ENCODE data around the gene TFCP2L1. TPM values are rescaled to one million over a fixed set of nuclear protein-coding genes. Genes with fewer than 3 reads are reported as not detected.
"Not testable (repeated sequence)": the region's sequence is repeated elsewhere in the genome, so short reads cannot be mapped to it uniquely, and the experiment has no call there.

TFCP2L1 gene
- total RNA-seq, 1 donor from 2014 or later = 0.27 TPM

- intact Hi-C loops (cut with DNase I) = no loop called here
- no peak for ATAC-seq
- DNase-seq (ENCODE audit: low spot score) = no peak
Measured at GRCh38 chr2:121279476-121280220, 5.4 kb downstream of the TFCP2L1 start.

DNA sequence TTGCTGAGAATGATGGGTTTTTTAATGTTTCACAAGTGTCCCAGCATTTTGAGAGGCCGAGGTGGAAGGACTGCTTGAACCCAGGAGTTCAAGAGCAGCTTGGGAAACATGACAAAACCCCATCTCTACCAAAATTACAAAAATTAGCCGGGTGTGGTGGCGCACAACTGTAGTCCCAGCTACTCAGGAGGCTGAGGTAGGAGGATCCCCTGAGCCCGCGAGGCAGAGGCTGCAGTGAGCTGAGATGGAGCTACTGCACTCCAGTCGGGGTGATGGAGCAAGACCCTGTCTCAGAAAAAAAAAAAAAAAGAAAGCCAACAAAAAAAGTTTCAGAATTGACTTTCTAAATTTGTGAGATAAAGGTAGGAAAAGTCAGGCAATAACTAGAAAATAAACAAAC, 8.7 kb downstream of the TFCP2L1 start:
- ATAC-seq = no peak
- DNase-seq (ENCODE audit: low spot score) = no peak
- intact Hi-C loops (cut with DNase I) = no loop called here

DNA sequence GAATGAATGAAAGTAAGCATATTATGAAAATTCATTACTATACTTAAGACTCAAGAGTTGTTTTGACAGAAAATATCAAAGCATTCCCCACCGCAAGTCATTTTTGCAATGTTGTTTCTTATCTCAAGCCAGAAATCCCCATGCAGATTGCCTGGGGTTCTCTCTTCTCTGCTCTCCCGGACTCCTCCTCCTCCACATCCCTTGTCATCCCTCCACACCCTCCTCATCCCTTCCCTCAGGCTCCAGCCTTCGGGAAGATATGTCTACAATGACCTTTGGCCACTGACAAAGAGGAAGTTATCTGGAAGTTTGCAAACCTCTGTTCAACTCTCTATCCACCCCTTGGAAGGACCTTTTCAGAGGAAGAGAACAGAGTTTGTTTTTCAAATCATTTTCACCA, 11.9 kb downstream of the TFCP2L1 start:
- intact Hi-C loops (cut with DNase I) = no loop called here
- no peak for ATAC-seq
- DNase-seq (ENCODE audit: low spot score) = no peak

- DNase-seq (ENCODE audit: low spot score) (no peak), ATAC-seq (no peak)
- intact Hi-C loops (cut with DNase I) = no loop called here
Measured at GRCh38 chr2:121272596-121272995, 12.4 kb downstream of the TFCP2L1 start.

DNA sequence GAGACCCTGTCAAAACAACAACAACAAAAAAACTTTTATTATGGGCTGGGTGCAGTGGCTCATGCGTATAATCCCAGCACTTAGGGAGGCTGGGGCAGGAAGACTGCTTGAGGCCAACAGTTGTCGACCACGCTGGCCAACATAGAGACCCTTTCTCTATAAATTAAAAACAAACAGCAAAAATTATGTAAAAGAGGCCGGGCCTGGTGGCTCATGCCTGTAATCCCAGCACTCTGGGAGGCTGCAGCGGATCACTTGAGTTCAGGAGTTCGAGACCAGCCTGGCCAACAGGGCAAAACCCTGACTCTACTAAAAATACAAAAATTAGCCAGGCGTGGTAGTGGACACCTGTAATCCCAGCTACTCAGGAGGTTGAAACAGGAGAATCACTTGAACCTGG, 15.6 kb downstream of the TFCP2L1 start:
- intact Hi-C loops (cut with DNase I); ATAC-seq: not testable (repeated sequence)
- DNase-seq (ENCODE audit: low spot score) = peak; percentile 23

GRCh38 chr2:121266543-121267106, 18.4 kb downstream of the TFCP2L1 start:
- intact Hi-C loops (cut with DNase I) = no loop called here
- no peak for DNase-seq (ENCODE audit: low spot score)
- ATAC-seq = no peak

DNA sequence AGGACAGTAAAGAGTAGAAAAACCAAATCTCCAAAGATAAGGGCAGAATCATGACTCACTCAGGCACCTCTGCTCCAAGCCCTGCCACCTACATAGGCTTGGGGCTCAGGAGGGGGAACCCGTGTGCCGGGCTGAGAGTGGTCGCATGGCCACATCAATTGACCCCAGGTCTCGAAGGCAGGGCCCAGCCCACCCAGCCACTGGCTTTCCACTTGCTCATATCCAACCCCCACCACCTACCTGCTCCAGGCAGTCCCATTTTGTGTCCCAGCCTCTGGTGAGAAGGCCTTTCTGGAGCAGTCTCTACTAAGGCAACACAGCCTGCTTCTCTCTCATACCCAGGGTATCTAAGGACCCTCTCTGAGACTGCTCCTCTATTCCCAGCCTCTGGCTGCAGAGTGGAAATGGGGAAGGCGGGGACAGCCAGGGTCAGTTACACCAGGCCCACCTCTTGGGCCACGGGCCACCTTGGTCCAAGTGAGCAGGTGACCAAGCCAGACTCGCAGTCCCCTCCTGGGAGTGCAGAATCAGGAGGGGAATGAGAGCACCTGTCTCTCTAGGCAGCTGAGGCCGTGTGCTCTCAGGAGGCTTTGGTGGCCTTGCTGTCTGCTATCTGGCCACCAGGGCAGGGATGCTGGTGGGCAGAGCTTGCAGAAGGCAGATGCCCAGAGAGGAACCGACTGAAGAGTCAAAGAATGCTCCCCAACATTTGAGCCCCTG, 20.8 kb downstream of the TFCP2L1 start:
- DNase-seq (ENCODE audit: low spot score) (peak; percentile 21), ATAC-seq (no peak)
- intact Hi-C loops (cut with DNase I) = no loop called here

- ATAC-seq (no peak), DNase-seq (ENCODE audit: low spot score) (peak; percentile 19)
- intact Hi-C loops (cut with DNase I) = no loop called here
Measured at GRCh38 chr2:121260370-121261154, 24.4 kb downstream of the TFCP2L1 start.

- peak; percentile 10 for DNase-seq (ENCODE audit: low spot score)
- ATAC-seq = no peak
- intact Hi-C loops (cut with DNase I) = no loop called here
Measured at GRCh38 chr2:121258051-121258450, 27.0 kb downstream of the TFCP2L1 start.

GRCh38 chr2:121257480-121257840, 27.5 kb downstream of the TFCP2L1 start:
- no peak for ATAC-seq
- intact Hi-C loops (cut with DNase I) = no loop called here
- peak; percentile 2 for DNase-seq (ENCODE audit: low spot score)

DNA sequence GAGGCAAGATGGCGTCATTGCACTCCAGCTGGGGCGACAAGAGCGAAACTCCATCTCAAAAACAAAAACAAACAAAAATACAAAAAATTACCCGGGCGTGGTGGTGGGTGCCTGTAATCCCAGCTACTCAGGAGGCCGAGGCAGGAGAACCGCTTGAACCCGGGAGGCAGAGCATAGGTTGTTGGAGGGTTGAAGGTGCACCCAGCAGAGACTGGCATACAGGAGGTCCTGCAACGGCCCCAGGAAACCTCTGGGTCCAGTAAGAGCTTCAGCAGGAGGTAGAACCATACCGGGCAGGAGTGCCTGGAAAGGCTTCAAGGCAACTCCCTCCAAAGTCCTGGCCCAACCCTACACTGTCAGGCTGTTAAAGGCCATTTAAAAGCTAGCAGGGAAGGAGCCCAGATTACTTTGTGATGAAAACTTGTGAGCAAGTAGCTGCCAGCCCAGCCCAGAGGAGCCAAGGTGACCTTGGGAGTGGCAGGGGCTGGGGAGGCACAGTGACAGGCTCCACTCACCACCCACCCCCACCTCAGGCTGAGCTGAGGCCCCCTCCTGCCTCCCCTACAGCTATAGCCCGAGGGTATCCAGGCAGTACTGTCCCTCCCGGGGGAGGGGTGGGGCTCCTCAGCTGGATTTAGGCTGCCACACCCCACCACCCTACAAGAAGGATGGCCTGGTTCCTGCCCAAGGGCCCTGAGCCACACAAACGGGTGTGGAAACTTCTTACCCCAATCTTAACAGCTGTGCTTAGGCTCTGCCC, 28.1 kb downstream of the TFCP2L1 start:
- intact Hi-C loops (cut with DNase I) = no loop called here
- peak; percentile 23 for DNase-seq (ENCODE audit: low spot score)
- no peak for ATAC-seq

DNA sequence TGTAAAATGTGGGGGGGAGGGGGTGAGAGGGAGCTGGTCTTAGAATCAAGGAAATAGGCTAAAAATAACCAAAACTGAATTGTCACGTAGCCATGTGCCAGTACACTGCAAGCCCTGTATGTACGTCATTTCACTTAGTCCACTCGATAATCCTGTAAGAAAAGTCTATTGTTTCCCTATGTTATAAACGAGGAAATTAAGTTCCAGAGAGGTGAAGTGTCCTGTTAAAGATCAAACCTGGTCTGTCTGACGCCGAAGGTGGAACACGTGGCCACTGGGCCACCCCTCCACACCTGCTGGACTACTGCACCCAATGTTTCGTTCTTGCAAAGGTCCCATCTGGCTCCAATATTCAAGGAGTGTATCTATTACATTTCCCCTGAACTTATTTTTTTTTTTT, 29.6 kb downstream of the TFCP2L1 start:
- DNase-seq (ENCODE audit: low spot score) (peak; percentile 3), ATAC-seq (no peak)
- intact Hi-C loops (cut with DNase I) = no loop called here

GRCh38 chr2:121254748-121255147, 30.3 kb downstream of the TFCP2L1 start:
- no peak for ATAC-seq
- intact Hi-C loops (cut with DNase I) = no loop called here
- peak; percentile 19 for DNase-seq (ENCODE audit: low spot score)

GRCh38 chr2:121253674-121254240, 31.2 kb downstream of the TFCP2L1 start:
- intact Hi-C loops (cut with DNase I) = no loop called here
- DNase-seq (ENCODE audit: low spot score) (peak; percentile 28), ATAC-seq (no peak)

DNA sequence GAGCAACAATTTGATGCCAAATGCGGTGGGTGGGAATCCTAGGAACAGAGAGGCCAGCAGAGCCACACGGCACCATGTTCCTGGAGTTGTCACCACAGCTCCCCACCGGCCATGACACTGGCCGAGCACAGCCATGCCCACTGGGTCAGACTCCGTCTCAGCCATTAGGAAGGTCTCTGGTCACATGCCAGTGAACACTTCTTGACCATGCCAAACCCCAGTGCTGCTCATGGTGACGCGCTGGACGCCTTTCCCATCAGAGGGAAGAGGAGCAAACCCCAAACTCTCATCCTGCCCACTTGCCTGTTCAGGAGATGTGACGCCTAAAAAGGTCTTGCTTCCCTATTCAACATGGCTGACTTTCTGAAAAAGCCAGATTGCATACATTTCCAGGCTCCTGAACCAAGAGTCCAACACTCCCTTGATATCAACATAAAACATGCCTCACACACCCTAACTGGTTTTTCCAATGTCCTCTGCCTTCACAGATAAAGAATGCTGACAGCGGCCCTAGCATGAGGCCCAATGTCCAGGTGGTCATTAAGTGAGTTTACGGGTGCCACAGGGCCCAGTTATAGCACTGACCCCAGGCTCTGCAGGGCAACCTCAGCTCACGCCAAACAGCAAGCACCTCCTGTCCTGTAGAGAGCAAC, 31.9 kb downstream of the TFCP2L1 start:
- intact Hi-C loops (cut with DNase I) = no loop called here
- no peak for ATAC-seq
- DNase-seq (ENCODE audit: low spot score) = peak; percentile 14

DNA sequence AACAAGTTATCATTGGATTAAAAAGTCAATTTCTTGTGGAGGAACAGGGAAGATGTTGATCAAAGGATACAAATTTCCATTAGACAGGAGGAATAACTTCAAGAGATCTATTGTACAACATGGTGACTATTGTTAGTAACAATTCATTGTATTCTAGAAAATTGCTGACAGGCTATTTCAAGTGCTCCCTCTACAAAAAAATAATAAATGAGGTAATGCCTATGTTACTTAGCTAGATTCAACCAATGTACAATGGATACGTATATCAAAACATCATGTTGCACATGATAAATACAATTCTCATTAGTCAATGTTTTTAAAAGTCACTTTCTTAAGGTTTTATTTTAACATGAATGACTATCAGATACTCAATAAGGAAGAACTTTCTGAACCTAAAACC, 33.5 kb downstream of the TFCP2L1 start:
- DNase-seq (ENCODE audit: low spot score) (no peak), ATAC-seq (no peak)
- intact Hi-C loops (cut with DNase I) = no loop called here

DNA sequence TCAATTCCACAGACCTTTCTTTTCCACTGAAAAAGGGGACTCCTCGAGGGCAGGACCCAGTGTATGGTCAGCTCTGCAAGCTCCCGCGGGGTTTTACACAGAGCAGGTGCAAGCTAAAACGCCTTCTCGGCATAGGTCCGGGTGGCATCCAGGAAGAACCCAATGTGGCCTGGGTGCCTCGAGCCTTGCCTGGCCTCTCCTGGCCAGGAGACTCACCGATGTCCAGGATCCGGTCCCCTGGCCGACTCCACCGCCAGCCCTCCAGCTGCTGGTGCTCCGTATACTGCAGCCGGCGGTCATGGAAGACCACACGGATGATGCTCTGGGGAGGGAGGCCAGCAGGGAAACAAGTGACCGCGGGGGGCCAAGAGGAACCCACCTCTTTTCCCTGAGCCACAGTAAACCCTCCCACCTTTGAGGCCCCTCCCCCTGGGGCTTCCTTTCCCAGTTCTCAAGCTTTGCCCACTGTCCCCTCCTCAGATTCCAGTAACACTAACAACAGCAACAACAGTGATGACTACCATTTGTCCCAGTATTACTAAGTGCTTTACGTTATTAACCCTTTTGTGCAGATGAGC, 36.1 kb downstream of the TFCP2L1 start:
- no peak for ATAC-seq
- no peak for DNase-seq (ENCODE audit: low spot score)
- intact Hi-C loops (cut with DNase I) = no loop called here

- DNase-seq (ENCODE audit: low spot score) (no peak), ATAC-seq (no peak)
- intact Hi-C loops (cut with DNase I) = no loop called here
Measured at GRCh38 chr2:121247971-121248370, 37.0 kb downstream of the TFCP2L1 start.

All from sciatic nerve (tissue), 2 donors.